A549 (cell line): ENCODE data around the gene B4GALT2.

Source experiments
- CBX2 ChIP-seq: fragments of 200-600 bp; sonication (generic); IDR thresholded peaks from 2 replicates; pipeline ENCODE4 v1.6.1; 2016; ENCODE audit warnings: low read depth, mild to moderate bottlenecking, borderline replicate concordance
- MAFK ChIP-seq: fragments of 450-650 bp; IDR thresholded peaks from 2 replicates; pipeline ENCODE4 v1.6.1; 2014; ENCODE audit not compliant: partially characterized antibody

GRCh38 chr1:43963890-43964289, 15.1 kb upstream of the B4GALT2 start:
- TF ChIP-seq CBX2 (no peak), MAFK (no peak)
